Left kidney (tissue), 2 donors: ENCODE measurements around the gene AOC1. TPM values are rescaled to one million over a fixed set of nuclear protein-coding genes. Genes with fewer than 3 reads are reported as not detected.
"Not testable (repeated sequence)": the region's sequence is repeated elsewhere in the genome, so short reads cannot be mapped to it uniquely, and the experiment has no call there.

ENCODE experiments used
- DNase-seq: peaks from one replicate; pipeline ENCODE4 v3.0.0-alpha.2; 2013
- polyA plus RNA-seq: library from polyadenylated mRNA; unstranded; fragments of 120-200 nt; gene quantifications from one replicate; pipeline ENCODE4 v1.2.1, GENCODE V29; 2013; ENCODE audit not compliant: insufficient read length

Gene AOC1
- polyA plus RNA-seq, 1 donor = 54.2 TPM

- DNase-seq = no peak
These were observed 43.5 kb downstream of the AOC1 start for GRCh38 chr7:150895809-150896208.

GRCh38 chr7:150896562-150897209 is 44.4 kb downstream of the AOC1 start:
- DNase-seq = no peak

- DNase-seq = no peak
These were observed 45.5 kb downstream of the AOC1 start for GRCh38 chr7:150897502-150898474.

GRCh38 chr7:150898475-150899011 is 46.2 kb downstream of the AOC1 start:
- DNase-seq = peak; percentile 52

GRCh38 chr7:150900675-150901074 is 48.4 kb downstream of the AOC1 start:
- no peak for DNase-seq

GRCh38 chr7:150901160-150902035 is 49.1 kb downstream of the AOC1 start:
- DNase-seq = no peak

GRCh38 chr7:150902078-150903033 is 50.0 kb downstream of the AOC1 start:
- no peak for DNase-seq

- DNase-seq = no peak
These were observed 51.3 kb downstream of the AOC1 start for GRCh38 chr7:150903606-150904005.

- DNase-seq = no peak
These were observed 51.9 kb downstream of the AOC1 start for GRCh38 chr7:150904011-150904909.

- no peak for DNase-seq
These were observed 55.9 kb downstream of the AOC1 start for GRCh38 chr7:150908173-150908572.

- no peak for DNase-seq
These were observed 57.1 kb downstream of the AOC1 start for GRCh38 chr7:150909200-150909995.

- DNase-seq = not testable (repeated sequence)
These were observed 58.1 kb downstream of the AOC1 start for GRCh38 chr7:150910305-150910995.

- no peak for DNase-seq
These were observed 58.7 kb downstream of the AOC1 start for GRCh38 chr7:150910996-150911422.

Other genes with a start within 250 kb of the AOC1 start
- 13.8 TPM for gene GIMAP6, start 220.1 kb upstream of the AOC1 start, polyA plus RNA-seq
- gene GIMAP2, start 166.8 kb upstream of the AOC1 start, polyA plus RNA-seq = 7.2 TPM
- 2.4 TPM for gene GIMAP1, start 135.9 kb upstream of the AOC1 start, polyA plus RNA-seq
- 5.6 TPM for gene GIMAP5, start 115.1 kb upstream of the AOC1 start, polyA plus RNA-seq
- gene TMEM176B, start 52.2 kb upstream of the AOC1 start, polyA plus RNA-seq = 78.4 TPM
- gene TMEM176A, start 51.7 kb upstream of the AOC1 start, polyA plus RNA-seq = 90.9 TPM
- gene KCNH2, start 125.8 kb downstream of the AOC1 start, polyA plus RNA-seq = 13.1 TPM
- gene NOS3, start 138.5 kb downstream of the AOC1 start, polyA plus RNA-seq = 8.7 TPM
- gene ATG9B, start 172.0 kb downstream of the AOC1 start, polyA plus RNA-seq = 3.0 TPM
- 28.4 TPM for gene ABCB8, start 175.9 kb downstream of the AOC1 start, polyA plus RNA-seq
- gene ASIC3, start 196.0 kb downstream of the AOC1 start, polyA plus RNA-seq = 2.3 TPM
- gene CDK5, start 205.4 kb downstream of the AOC1 start, polyA plus RNA-seq = 17.8 TPM
- gene SLC4A2, start 207.1 kb downstream of the AOC1 start, polyA plus RNA-seq = 84.4 TPM
- gene FASTK, start 228.3 kb downstream of the AOC1 start, polyA plus RNA-seq = 47.8 TPM
- gene TMUB1, start 231.0 kb downstream of the AOC1 start, polyA plus RNA-seq = 19.7 TPM
- 65.0 TPM for gene AGAP3, start 234.0 kb downstream of the AOC1 start, polyA plus RNA-seq